Psoas muscle (tissue), 8 donors: ENCODE data around the gene KRTAP10-12. TPM values are rescaled to one million over a fixed set of nuclear protein-coding genes. Genes with fewer than 3 reads are reported as not detected.

Source experiments
- ATAC-seq, 4 donors: fragments of 200-7000 bp; cut with Tn5 transposase; one replicate each; pipeline ENCODE4 v1.9.1; 2020; ENCODE audit warnings: moderate library complexity in 3 of 4, mild to moderate bottlenecking in 2 of 4
- DNase-seq, 2 donors: peaks; one replicate each; pipeline ENCODE4 v3.0.0-alpha.2; 2020
- H3K27ac ChIP-seq: fragments of 200-600 bp; one replicate; pipeline ENCODE4 v1.8.0; 2022
- H3K27me3 ChIP-seq, 3 donors: fragments of 200-600 bp in 1 of 3; one replicate each; pipeline versions ENCODE4 v1.6.1 to v1.8.0; 2013 to 2022; ENCODE audit warnings: low read length in 2 of 3, mild to moderate bottlenecking in 2 of 3, moderate library complexity in 1 of 3; ENCODE audit not compliant: insufficient read depth in 3 of 3
- H3K36me3 ChIP-seq, 2 donors: fragments of 200-600 bp in 1 of 2; one replicate each; pipeline versions ENCODE4 v1.6.1 to v1.8.0; 2013 to 2022; ENCODE audit warnings: low read depth in 1 of 2, mild to moderate bottlenecking in 1 of 2, moderate library complexity in 1 of 2; ENCODE audit not compliant: insufficient read depth in 1 of 2
- H3K4me1 ChIP-seq: fragments of 200-600 bp; one replicate; pipeline ENCODE4 v1.8.0; 2022
- H3K4me3 ChIP-seq: fragments of 200-600 bp; one replicate; pipeline ENCODE4 v1.8.0; 2022; ENCODE audit warnings: mild to moderate bottlenecking
- H3K9me3 ChIP-seq: fragments of 200-600 bp; one replicate; pipeline ENCODE4 v1.8.0; 2022
- CTCF ChIP-seq: fragments of 200-600 bp; IDR thresholded peaks from one replicate; pipeline ENCODE4 v1.8.0; 2022; ENCODE audit warnings: antibody characterized with exemption
- WGBS, 3 donors: extraction: QIAGEN DNeasy Blood & Tissue Kit; methylation state at CpG; one replicate each; pipeline versions ENCODE4 v1.1.6 to v1.1.7; 2013; 5-methylcytosine and 5-hydroxymethylcytosine counted together
- intact Hi-C, 2 donors: fragments of 100-400 bp; cut with DNase I; formaldehyde crosslinking; loops; one replicate each; pipeline versions ENCODE4 v1.11.0 to v1.14.2; 2022
- polyA plus RNA-seq, 3 donors: library from polyadenylated mRNA; stranded (reverse); fragments of 200-250 nt; gene quantifications; one replicate each; pipeline ENCODE4 v1.2.3, GENCODE V29; 2013
- total RNA-seq, 4 donors: library from RNA; stranded (reverse); fragmentation: NEBNext Ultra II Directional in 2 of 4; extraction: Animal tissue kit (Norgen Biotek cat#: 25700) in 2 of 4; gene quantifications; one replicate each; pipeline versions ENCODE4 v1.2.1 to v1.2.4, GENCODE V29; 2021 to 2023
- donor health status: healthy with polysubstance abuse.
- donor health status: DM: no; HTN: no; CAD: no; lungs with moderate emphysema.
- donor health status: Bipolar disorder and iron deficiency.
- donor health status: healthy.
- donor health status: DM: yes; HTN: yes; CAD: no.
- donor health status: DM: no; HTN: no; CAD: no.
- donor health status: DM: no; HTN: no; CAD: no.
- donor health status: DM: yes; HTN: yes; CAD: no.

The KRTAP10-12 gene
- total and polyA plus RNA-seq, 7 donors, result not detected

- no peaks in the 10 kb centered on the region for H3K9me3 ChIP-seq
- TF ChIP-seq CTCF, result no peak
- H3K27ac ChIP-seq, result no peak overlapping the region
- no peaks in the 10 kb centered on the region for H3K4me1 ChIP-seq
- intact Hi-C loops, result no loop called here
- 80 to 86% (median 83%) methylated on average over 14 of the region's 14 CpGs for WGBS, 3 donors
- H3K27me3 ChIP-seq, result peaks cover 0 to 64% (median 10%) of the 10 kb centered on the region in 3 donors
- H3K4me3 ChIP-seq, result no peak overlapping the region
- DNase-seq (no peak), ATAC-seq (no peak)
- H3K36me3 ChIP-seq, result no peaks in the 10 kb centered on the region
Observed at GRCh38 chr21:44724926-44725325, 28.0 kb downstream of the KRTAP10-12 start.

- Histone ChIP-seq H3K27me3 (peaks cover 0 to 59% (median 10%) of the 10 kb centered on the region in 3 donors), H3K27ac (no peak overlapping the region), H3K4me1 (no peaks in the 10 kb centered on the region), H3K36me3 (no peaks in the 10 kb centered on the region), H3K4me3 (no peak overlapping the region), H3K9me3 (no peaks in the 10 kb centered on the region)
- 50 to 56% (median 55%) methylated on average over 5 to 6 of the region's 6 CpGs for WGBS, 3 donors
- DNase-seq, result no peak
- TF ChIP-seq CTCF, result no peak
- ATAC-seq, result no peak
- intact Hi-C loops, result no loop called here
Observed at GRCh38 chr21:44726826-44727225, 29.9 kb downstream of the KRTAP10-12 start.

GRCh38 chr21:44727321-44727720 lies 30.3 kb downstream of the KRTAP10-12 start:
- Histone ChIP-seq H3K27me3 (peaks cover 0 to 60% (median 10%) of the 10 kb centered on the region in 3 donors), H3K27ac (no peak overlapping the region), H3K36me3 (no peaks in the 10 kb centered on the region), H3K4me1 (no peaks in the 10 kb centered on the region), H3K9me3 (no peaks in the 10 kb centered on the region), H3K4me3 (no peak overlapping the region)
- intact Hi-C loops, result no loop called here
- TF ChIP-seq CTCF, result no peak
- 92 to 94% (median 93%) methylated on average over 8 of the region's 8 CpGs for WGBS, 3 donors
- DNase-seq, result no peak
- ATAC-seq, result no peak

- DNase-seq (no peak), ATAC-seq (no peak)
- intact Hi-C loops, result no loop called here
- Histone ChIP-seq H3K27ac (no peak overlapping the region), H3K4me1 (no peaks in the 10 kb centered on the region), H3K27me3 (peaks cover 0 to 58% (median 7%) of the 10 kb centered on the region in 3 donors), H3K36me3 (no peaks in the 10 kb centered on the region), H3K9me3 (no peaks in the 10 kb centered on the region), H3K4me3 (no peak overlapping the region)
- no peak for TF ChIP-seq CTCF
- WGBS, 3 donors, result 69 to 75% (median 74%) methylated on average over 9 of the region's 9 CpGs
Observed at GRCh38 chr21:44727757-44728156, 30.8 kb downstream of the KRTAP10-12 start.

- ATAC-seq, result no peak
- intact Hi-C loops, result no loop called here
- Histone ChIP-seq H3K4me3 (no peak overlapping the region), H3K9me3 (no peaks in the 10 kb centered on the region), H3K36me3 (no peaks in the 10 kb centered on the region), H3K27ac (no peak overlapping the region), H3K27me3 (peaks cover 0 to 48% (median 2%) of the 10 kb centered on the region in 3 donors), H3K4me1 (no peaks in the 10 kb centered on the region)
- no peak for TF ChIP-seq CTCF
- WGBS, 3 donors, result 76 to 78% (median 77%) methylated on average over 14 of the region's 14 CpGs
- DNase-seq, result no peak
Observed at GRCh38 chr21:44728716-44729115, 31.7 kb downstream of the KRTAP10-12 start.
